OCI-LY1 (cell line): ENCODE results near the gene ZNF385C.

ENCODE experiments used
- CTCF ChIP-seq: fragments of 200-600 bp; sonication (generic), shearing (Covaris generic); IDR thresholded peaks from 2 replicates; pipeline ENCODE4 v1.5.1; 2017; ENCODE audit warnings: mild to moderate bottlenecking, antibody characterized with exemption, low read length, moderate library complexity, mixed read lengths
- EZH2 ChIP-seq: fragments of 200-600 bp; sonication (generic), shearing (Covaris generic); IDR thresholded peaks from 2 replicates; pipeline ENCODE4 v1.8.0; 2017; ENCODE audit warnings: borderline replicate concordance, mixed run types, mild to moderate bottlenecking, antibody characterized with exemption, low read length, moderate library complexity, mixed read lengths

- no peak for TF ChIP-seq CTCF
- no peak for TF ChIP-seq EZH2
Measured at GRCh38 chr17:42055027-42055426, 43.2 kb downstream of the ZNF385C start.
